Sciatic nerve (tissue), 2 donors: ENCODE results near the gene DDT. TPM values are rescaled to one million over a fixed set of nuclear protein-coding genes. Genes with fewer than 3 reads are reported as not detected.
"Not testable (repeated sequence)": the region's sequence is repeated elsewhere in the genome, so short reads cannot be mapped to it uniquely, and the experiment has no call there.

Experiments
- ATAC-seq: fragments of 200-7000 bp; cut with Tn5 transposase; one replicate; pipeline ENCODE4 v1.9.1; 2020; ENCODE audit warnings: mild to moderate bottlenecking, moderate library complexity
- DNase-seq: peaks from one replicate; pipeline ENCODE4 v3.0.0-alpha.2; 2020; ENCODE audit warnings: low spot score
- intact Hi-C: fragments of 100-400 bp; cut with DNase I; formaldehyde crosslinking; loops from one replicate; pipeline ENCODE4 v1.14.2; 2022
- total RNA-seq: library from RNA; stranded (reverse); fragmentation: NEBNext Ultra II Directional; extraction: Animal tissue kit (Norgen Biotek cat#: 25700); gene quantifications from one replicate; pipeline ENCODE4 v1.2.1, GENCODE V29; 2021
- donor health status: DM: no; HTN: no; CAD: no.
- donor health status: DM: no; HTN: no; CAD: no.

Gene DDT
- total RNA-seq, 1 donor from 2014 or later = 57.8 TPM

DNA sequence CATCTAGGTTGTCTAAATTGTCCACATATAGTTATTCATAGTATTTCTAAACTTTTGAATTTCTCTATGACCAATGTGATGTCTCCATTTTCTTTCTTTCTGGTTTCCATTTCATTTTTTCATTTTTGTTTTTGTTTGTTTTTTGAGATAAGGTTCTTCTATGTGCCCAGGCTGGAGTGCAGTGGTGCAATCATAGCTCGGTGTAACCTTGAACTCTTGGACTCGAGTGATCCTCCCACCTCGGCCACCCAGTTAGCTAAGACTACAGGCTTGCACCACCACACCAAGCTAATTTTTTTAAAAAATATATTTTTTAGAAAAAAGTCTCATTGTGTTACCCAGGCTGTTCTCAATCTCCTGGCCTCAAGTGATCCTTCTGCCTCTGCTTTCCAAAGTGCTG, 22.9 kb upstream of the DDT start:
- intact Hi-C loops = no loop called here
- no peak for DNase-seq
- no peak for ATAC-seq

- ATAC-seq, DNase-seq, intact Hi-C loops: not testable (repeated sequence)
Observed at GRCh38 chr22:23993581-23994177, 19.4 kb upstream of the DDT start.

DNA sequence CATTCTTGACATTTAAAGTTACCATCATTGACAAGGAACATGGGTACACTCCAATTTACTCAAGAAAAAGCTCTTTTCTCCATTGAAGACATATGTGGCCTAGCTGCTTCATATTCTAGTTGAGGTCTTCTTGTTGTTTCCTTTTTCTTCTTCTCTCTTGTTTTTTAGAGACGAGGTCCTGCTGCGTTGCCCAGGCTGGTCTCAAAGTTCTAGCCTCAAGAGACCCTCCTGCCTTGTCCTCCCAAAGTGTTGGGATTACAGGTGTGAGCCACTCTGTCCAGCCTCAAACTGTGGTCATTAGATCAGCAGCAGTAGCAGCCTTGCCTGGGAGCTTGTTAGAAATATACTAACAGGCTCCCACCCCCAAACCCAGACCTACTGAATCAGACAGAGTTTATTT, 18.8 kb upstream of the DDT start:
- intact Hi-C loops, DNase-seq, ATAC-seq: not testable (repeated sequence)

- intact Hi-C loops, ATAC-seq, DNase-seq: not testable (repeated sequence)
Observed at GRCh38 chr22:23989583-23990244, 15.5 kb upstream of the DDT start.

- DNase-seq = not testable (repeated sequence)
Observed at GRCh38 chr22:23986538-23987178, 12.4 kb upstream of the DDT start.

DNA sequence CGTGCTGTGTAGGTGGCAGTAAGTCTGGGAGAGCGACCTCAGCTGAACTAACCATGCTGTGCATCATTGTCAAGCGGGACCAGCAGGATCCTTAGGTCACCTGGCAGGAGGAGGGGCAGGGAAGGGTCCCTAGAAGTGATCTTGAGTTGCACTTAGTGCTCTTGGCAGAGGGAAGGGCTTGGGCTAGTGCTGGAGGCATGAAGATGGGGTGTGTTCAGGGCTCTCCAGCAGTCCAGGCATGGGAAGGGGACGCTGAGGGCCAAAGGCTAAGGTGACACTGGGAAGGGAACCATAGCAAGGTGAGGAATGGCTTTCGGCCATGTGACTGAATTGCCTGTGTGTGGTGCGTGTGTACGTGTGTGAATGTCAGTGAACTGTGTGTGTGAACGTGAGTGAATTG, 11.8 kb upstream of the DDT start:
- ATAC-seq, intact Hi-C loops, DNase-seq: not testable (repeated sequence)

More at GRCh38 chr22:23986538-23987178, 12.4 kb upstream of the DDT start:
- intact Hi-C loops, ATAC-seq: not testable (repeated sequence)

DNA sequence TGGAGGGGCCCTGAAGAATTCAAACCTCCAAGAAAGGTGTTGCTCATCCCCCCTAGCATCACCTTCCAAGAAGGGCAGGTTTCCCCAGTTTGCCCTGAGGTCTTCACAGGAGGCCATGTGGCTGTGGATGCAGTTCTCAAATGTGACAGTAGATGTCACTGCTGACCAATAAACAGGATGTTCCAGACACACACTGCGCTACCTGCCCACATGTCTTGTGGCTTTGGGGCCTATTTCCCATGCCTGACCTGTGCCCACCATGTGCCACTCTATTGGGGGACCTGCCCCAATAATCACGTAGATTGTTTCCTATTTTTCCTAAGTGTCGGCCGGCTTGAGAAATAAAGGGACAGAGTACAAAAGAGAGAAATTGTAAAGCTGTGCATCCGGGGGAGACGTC, 10.2 kb upstream of the DDT start:
- ATAC-seq = peak; percentile 68
- DNase-seq = no peak
- intact Hi-C loops = no loop called here

DNA sequence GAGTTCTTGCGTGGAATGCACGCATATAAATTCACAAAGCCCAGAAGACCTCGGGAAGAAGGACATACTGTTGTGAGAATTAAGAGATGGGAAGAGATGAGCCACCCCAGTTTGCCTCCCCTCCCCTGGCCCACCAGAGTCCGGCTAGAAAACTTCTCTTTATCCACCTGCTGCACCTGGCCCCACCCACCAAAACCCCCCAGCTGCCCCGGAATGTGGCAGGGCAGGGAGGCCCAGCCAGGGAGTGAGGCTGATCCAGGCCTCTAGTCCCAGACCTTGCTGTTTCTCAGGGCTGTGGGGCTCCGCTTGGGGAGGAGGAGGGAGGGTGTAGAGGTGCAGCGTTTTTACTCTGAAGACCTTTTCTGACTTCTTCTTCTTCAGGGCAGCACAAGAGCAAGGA, 6.3 kb upstream of the DDT start:
- DNase-seq, ATAC-seq, intact Hi-C loops: not testable (repeated sequence)

GRCh38 chr22:23979557-23980240, 5.5 kb upstream of the DDT start, which contains the start of gene GSTT2:
GSTT2 (plus strand) TSS chr22:23980134.
- intact Hi-C loops, DNase-seq: not testable (repeated sequence)
- ATAC-seq = peak; percentile 84

GRCh38 chr22:23977304-23977703, 3.1 kb upstream of the DDT start:
- intact Hi-C loops, DNase-seq, ATAC-seq: not testable (repeated sequence)

DNA sequence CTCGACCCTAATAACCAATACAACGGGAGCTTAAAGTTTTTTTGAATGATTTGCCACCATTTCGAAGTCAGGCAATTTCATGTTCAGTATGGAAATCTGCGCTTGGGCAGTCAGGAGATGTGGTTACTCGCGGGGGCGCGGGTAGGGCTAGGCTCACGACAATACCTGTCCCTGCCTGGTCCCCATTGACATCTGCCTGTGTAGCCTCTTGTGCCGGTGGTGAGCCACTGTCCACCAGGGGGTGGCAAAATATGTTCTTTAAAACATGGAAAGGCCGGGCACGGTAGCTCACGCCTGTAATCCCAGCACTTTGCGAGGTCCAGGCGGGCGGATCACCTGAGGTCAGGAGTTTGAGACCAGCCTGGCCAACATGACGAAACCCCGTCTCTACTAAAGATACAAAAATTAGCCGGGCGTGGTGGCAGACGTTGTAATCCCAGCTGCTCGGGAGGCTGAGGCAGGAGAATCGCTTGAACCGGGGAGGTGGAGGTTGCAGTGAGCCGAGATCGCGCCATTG, 653 bp upstream of the DDT start:
- intact Hi-C loops, DNase-seq: not testable (repeated sequence)
- ATAC-seq = peak; percentile 2

DNA sequence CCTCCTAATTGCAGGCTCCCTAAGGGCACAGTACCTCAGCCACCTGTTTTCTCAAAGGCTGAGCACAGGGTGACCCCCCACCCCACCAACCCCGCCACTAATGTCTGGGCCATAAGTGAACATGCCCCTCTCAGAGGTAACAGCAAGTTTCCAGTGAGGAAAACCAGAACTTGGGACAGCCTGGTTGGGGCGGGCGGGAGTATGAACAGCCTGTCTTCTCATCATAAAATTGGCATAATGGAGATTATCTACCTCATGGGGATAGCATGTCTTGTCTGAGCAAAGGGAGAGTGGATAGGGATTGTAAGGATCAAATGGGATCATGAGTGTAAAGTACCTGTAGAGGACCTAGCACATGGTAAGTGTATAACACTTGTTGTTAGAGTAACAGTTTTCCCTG, 2.3 kb downstream of the DDT start:
- ATAC-seq, DNase-seq, intact Hi-C loops: not testable (repeated sequence)

GRCh38 chr22:23970816-23971486, 3.3 kb downstream of the DDT start:
- no peak for DNase-seq
- intact Hi-C loops = no loop called here

GRCh38 chr22:23970201-23970641, 4.0 kb downstream of the DDT start:
- no peak for DNase-seq
- no peak for ATAC-seq
- intact Hi-C loops = no loop called here

More at GRCh38 chr22:23970816-23971486, 3.3 kb downstream of the DDT start:
- no peak for ATAC-seq

- intact Hi-C loops = no loop called here
- DNase-seq (no peak), ATAC-seq (no peak)
Observed at GRCh38 chr22:23969071-23969470, 5.2 kb downstream of the DDT start.

- ATAC-seq = peak; percentile 99
- intact Hi-C loops, DNase-seq: not testable (repeated sequence)
Observed at GRCh38 chr22:23966568-23966967, 7.7 kb downstream of the DDT start, which contains the start of gene DDTL. DDTL (plus strand) TSS chr22:23966888; CDS start chr22:23966915, 27 bp downstream.

- ATAC-seq = peak; percentile 4
- intact Hi-C loops, DNase-seq: not testable (repeated sequence)
Observed at GRCh38 chr22:23966094-23966493, 8.1 kb downstream of the DDT start.

- ATAC-seq = peak; percentile 76
- intact Hi-C loops, DNase-seq: not testable (repeated sequence)
Observed at GRCh38 chr22:23961084-23961771, 13.0 kb downstream of the DDT start, which contains the start of gene GSTT2B. GSTT2B (minus strand) TSS chr22:23961195; CDS start chr22:23961131, 64 bp downstream.
